Keratinocyte (primary cell): Measurements from ENCODE around the gene MXD3. TPM values are rescaled to one million over a fixed set of nuclear protein-coding genes. Genes with fewer than 3 reads are reported as not detected.

ENCODE experiments used
- DNase-seq: peaks from one replicate; pipeline ENCODE4 v3.0.0-alpha.2; 2011; ENCODE audit warnings: low read depth, missing footprints, low spot score
- FAIRE-seq: peaks from 2 replicates; lab custom pipeline; 2011; peaks lifted over from hg19 to GRCh38; lab: Jason Lieb, UNC
- H2AFZ ChIP-seq: 2 replicates; pipeline ENCODE4 v1.6.0; 2012; ENCODE audit warnings: low read length, control low read depth, inconsistent platforms; ENCODE audit not compliant: control insufficient read depth
- H3K27ac ChIP-seq: 2 replicates; pipeline ENCODE4 v1.5.1; 2011; ENCODE audit warnings: low read length; ENCODE audit not compliant: control insufficient read depth, insufficient read depth
- H3K27me3 ChIP-seq: 3 replicates; pipeline ENCODE4 v1.6.0; 2011; ENCODE audit warnings: low read length; ENCODE audit not compliant: control insufficient read depth, insufficient read depth; ENCODE audit errors: extremely low read depth
- H3K36me3 ChIP-seq, 2 experiments: 2 replicates in 1 of 2; 3 replicates in 1 of 2; pipeline ENCODE4 v1.5.1; 2011; ENCODE audit warnings: low read length in 2 of 2, mild to moderate bottlenecking in 1 of 2; ENCODE audit not compliant: control insufficient read depth in 2 of 2, insufficient read depth in 2 of 2; ENCODE audit errors: extremely low read depth in 1 of 2
- H3K4me1 ChIP-seq: 3 replicates; pipeline ENCODE4 v1.5.1; 2011; ENCODE audit warnings: low read length; ENCODE audit not compliant: control insufficient read depth, insufficient read depth; ENCODE audit errors: extremely low read depth
- H3K4me2 ChIP-seq: 3 replicates; pipeline ENCODE4 v1.6.0; 2011; ENCODE audit warnings: low read depth, low read length; ENCODE audit not compliant: control insufficient read depth, insufficient read depth; ENCODE audit errors: extremely low read depth
- H3K4me3 ChIP-seq, 3 experiments: fragments of 200-600 bp in 1 of 3; sonication (generic) in 1 of 3; 2 replicates in 2 of 3; 3 replicates in 1 of 3; pipeline ENCODE4 v1.5.1; 2011 to 2016; ENCODE audit warnings: low read length in 3 of 3, mild to moderate bottlenecking in 3 of 3, control low read depth in 2 of 3, inconsistent platforms in 1 of 3, low read depth in 1 of 3, mixed read lengths in 1 of 3, mixed run types in 1 of 3, moderate library complexity in 1 of 3; ENCODE audit not compliant: control insufficient read depth in 2 of 3, insufficient read depth in 2 of 3; ENCODE audit errors: extremely low read depth in 1 of 3
- H3K79me2 ChIP-seq: 2 replicates; pipeline ENCODE4 v1.6.0; 2012; ENCODE audit warnings: low read length; ENCODE audit not compliant: control insufficient read depth, insufficient read depth
- H3K9ac ChIP-seq: 3 replicates; pipeline ENCODE4 v1.6.0; 2011; ENCODE audit warnings: low read length; ENCODE audit not compliant: control insufficient read depth, insufficient read depth; ENCODE audit errors: extremely low read depth
- H3K9me1 ChIP-seq: 3 replicates; pipeline ENCODE4 v1.6.0; 2011; ENCODE audit warnings: low read length; ENCODE audit not compliant: control insufficient read depth, insufficient read depth; ENCODE audit errors: extremely low read depth
- H3K9me3 ChIP-seq: 2 replicates; pipeline ENCODE4 v1.5.1; 2012; ENCODE audit warnings: low read depth, low read length; ENCODE audit not compliant: control insufficient read depth
- H4K20me1 ChIP-seq: 3 replicates; pipeline ENCODE4 v1.6.0; 2011; ENCODE audit warnings: low read length; ENCODE audit not compliant: control insufficient read depth, insufficient read depth; ENCODE audit errors: extremely low read depth
- EZH2 ChIP-seq: IDR thresholded peaks from one replicate; pipeline ENCODE4 v1.6.1; 2012; ENCODE audit warnings: inconsistent platforms, mild to moderate bottlenecking, low read length, moderate library complexity
- dilution Hi-C: fragments of 300-500 bp; cut with MboI; formaldehyde crosslinking; loops from one replicate; pipeline ENCODE4 v1.7.0; 2020; ENCODE audit warnings: low sequenced_read_pairs; ENCODE audit not compliant: extremely low pct_ligation_motif_present
- polyA plus RNA-seq, 5 experiments: library from polyadenylated mRNA; depleted of rRNA in 3 of 5; stranded (reverse) in 3 of 5; stranded (forward) in 1 of 5; unstranded in 1 of 5; fragments of >200 nt; gene quantifications; 1 replicate in 1 of 5; 2 replicates in 3 of 5; 3 replicates in 1 of 5; pipeline versions ENCODE4 v1.2.1 to v1.2.3, GENCODE V29; 2011 to 2012; ENCODE audit warnings: missing spikeins in 2 of 5, low read depth in 1 of 5, low replicate concordance in 1 of 5
- TF ChIP-seq, protein P1 (sequence below), 3 experiments: IDR thresholded peaks in 1 of 3; conservative IDR thresholded peaks in 1 of 3; optimal IDR thresholded peaks in 1 of 3; 2 replicates in 2 of 3; 3 replicates in 1 of 3; pipeline versions ENCODE3 to v1.5.1; 2011; ENCODE audit warnings: low read length in 3 of 3, mild to moderate bottlenecking in 3 of 3, moderate library complexity in 2 of 3, control low read depth in 1 of 3, inconsistent platforms in 1 of 3; ENCODE audit not compliant: insufficient read depth in 2 of 3; ENCODE audit errors: extremely low read depth in 1 of 3

MXD3 gene
- polyA plus RNA-seq, 1 donor (not counting 4 experiments of a cell fraction or from before 2014, with no cell fraction given), result 0.97 TPM

DNA sequence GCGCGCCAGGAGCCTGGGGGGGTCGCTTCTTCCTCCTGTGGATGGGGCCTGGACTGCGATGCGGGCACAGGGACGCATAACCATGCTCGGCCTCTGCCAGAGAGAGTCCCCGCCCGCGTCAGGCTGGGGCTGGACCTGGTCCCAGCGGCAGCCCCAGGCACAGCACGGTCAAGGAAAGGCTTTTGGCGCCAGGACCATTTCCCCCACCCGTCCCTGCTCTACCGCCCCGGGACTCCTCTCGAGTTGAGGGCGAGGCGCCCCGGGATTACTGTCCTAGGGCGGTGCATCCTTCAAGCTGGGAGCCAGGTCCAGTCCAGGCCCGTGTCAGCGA, 341 bp downstream of the MXD3 start:
- DNase-seq (no peak), FAIRE-seq (no peak)
- TF ChIP-seq EZH2, result no peak
- TF ChIP-seq, protein P1, sequence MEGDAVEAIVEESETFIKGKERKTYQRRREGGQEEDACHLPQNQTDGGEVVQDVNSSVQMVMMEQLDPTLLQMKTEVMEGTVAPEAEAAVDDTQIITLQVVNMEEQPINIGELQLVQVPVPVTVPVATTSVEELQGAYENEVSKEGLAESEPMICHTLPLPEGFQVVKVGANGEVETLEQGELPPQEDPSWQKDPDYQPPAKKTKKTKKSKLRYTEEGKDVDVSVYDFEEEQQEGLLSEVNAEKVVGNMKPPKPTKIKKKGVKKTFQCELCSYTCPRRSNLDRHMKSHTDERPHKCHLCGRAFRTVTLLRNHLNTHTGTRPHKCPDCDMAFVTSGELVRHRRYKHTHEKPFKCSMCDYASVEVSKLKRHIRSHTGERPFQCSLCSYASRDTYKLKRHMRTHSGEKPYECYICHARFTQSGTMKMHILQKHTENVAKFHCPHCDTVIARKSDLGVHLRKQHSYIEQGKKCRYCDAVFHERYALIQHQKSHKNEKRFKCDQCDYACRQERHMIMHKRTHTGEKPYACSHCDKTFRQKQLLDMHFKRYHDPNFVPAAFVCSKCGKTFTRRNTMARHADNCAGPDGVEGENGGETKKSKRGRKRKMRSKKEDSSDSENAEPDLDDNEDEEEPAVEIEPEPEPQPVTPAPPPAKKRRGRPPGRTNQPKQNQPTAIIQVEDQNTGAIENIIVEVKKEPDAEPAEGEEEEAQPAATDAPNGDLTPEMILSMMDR (optimal IDR thresholded peaks at IDR 0.05 in 1 of 3, IDR thresholded peaks at IDR 0.05 in 1 of 3, conservative IDR thresholded peaks at IDR 0.05 in 1 of 3; ENCODE audit: extremely low read depth in 1 of 3, insufficient read depth in 2 of 3, low read length in 3 of 3), result no peak
- H3K79me2 ChIP-seq, result no peaks in the 10 kb centered on the region
- H3K27ac ChIP-seq, result peak overlapping the region; percentile 8
- H3K4me1 ChIP-seq, result peaks cover 18% of the 10 kb centered on the region
- no peaks in the 10 kb centered on the region for H4K20me1 ChIP-seq
- H3K9ac ChIP-seq, result peak overlapping the region; percentile 80
- H3K4me2 ChIP-seq, result peak overlapping the region; percentile 91
- dilution Hi-C loops, result no loop called here
- H2AFZ ChIP-seq, result peak overlapping the region; percentile 6
- H3K9me1 ChIP-seq, result no peaks in the 10 kb centered on the region
- H3K9me3 ChIP-seq, result no peaks in the 10 kb centered on the region
- peaks cover 5 to 6% of the 10 kb centered on the region in 2 experiments for H3K36me3 ChIP-seq
- no peaks in the 10 kb centered on the region for H3K27me3 ChIP-seq
- H3K4me3 ChIP-seq, result peak overlapping the region; percentile 48 to 77 (median 75)

DNA sequence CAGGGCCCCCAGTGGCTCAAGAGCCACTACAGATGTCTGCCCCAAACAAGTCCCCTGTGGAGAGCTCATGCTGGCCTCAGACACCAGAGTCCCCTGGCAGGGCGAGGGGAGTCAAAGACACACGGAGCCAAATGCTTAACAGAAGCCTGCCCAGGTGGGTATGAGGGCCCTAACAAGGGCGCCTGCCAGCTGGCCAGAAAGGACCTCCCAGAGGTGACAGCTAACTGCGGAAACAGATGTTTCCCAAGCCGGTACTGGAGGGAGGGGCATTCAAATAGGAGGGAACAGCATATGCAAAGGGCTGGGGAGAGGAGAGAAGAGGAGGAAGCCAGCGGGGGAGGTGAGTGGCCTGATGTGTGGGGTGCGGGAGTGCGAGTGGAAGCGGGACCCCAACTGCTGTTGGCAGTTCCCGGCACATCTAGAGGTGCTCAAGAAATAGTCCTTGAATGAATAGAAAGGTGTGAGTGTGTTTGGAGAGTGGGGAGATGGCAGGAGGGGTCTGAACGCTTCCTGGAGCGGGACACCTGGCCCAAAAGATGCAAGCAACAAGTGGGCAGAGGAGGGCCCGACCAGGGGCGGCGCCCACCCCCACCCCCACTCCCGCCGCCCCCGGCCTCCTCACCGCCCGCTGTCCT, 824 bp downstream of the MXD3 start:
- Histone ChIP-seq H3K9me3 (no peaks in the 10 kb centered on the region), H3K9me1 (no peaks in the 10 kb centered on the region), H3K27ac (no peak overlapping the region), H3K27me3 (no peaks in the 10 kb centered on the region), H3K36me3 (peaks cover 5 to 10% of the 10 kb centered on the region in 2 experiments), H4K20me1 (peaks cover 3% of the 10 kb centered on the region), H3K79me2 (no peaks in the 10 kb centered on the region), H3K4me2 (peak overlapping the region; percentile 91), H2AFZ (no peak overlapping the region), H3K4me3 (no peak overlapping the region), H3K4me1 (peaks cover 22% of the 10 kb centered on the region), H3K9ac (peak overlapping the region; percentile 80)
- no peak for FAIRE-seq
- dilution Hi-C loops, result no loop called here
- TF ChIP-seq, protein P1 (optimal IDR thresholded peaks at IDR 0.05 in 1 of 3, IDR thresholded peaks at IDR 0.05 in 1 of 3, conservative IDR thresholded peaks at IDR 0.05 in 1 of 3; ENCODE audit: extremely low read depth in 1 of 3, insufficient read depth in 2 of 3, low read length in 3 of 3), result no peak
- no peak for TF ChIP-seq EZH2
- no peak for DNase-seq
